Endodermal cell (in vitro differentiated cells): ENCODE data around the gene CYBC1. TPM values are rescaled to one million over a fixed set of nuclear protein-coding genes. Genes with fewer than 3 reads are reported as not detected.

Experiments
- DNase-seq: peaks from one replicate; pipeline ENCODE4 v3.0.0-alpha.2; 2017
- H3K27ac ChIP-seq: 2 replicates; pipeline ENCODE4 v1.5.1; 2013; ENCODE audit warnings: mild to moderate bottlenecking, low read depth, low read length, moderate library complexity
- H3K27me3 ChIP-seq: 2 replicates; pipeline ENCODE4 v1.6.1; 2013; ENCODE audit warnings: mild to moderate bottlenecking, low read length, moderate library complexity; ENCODE audit not compliant: insufficient read depth, control insufficient read depth, poor library complexity, severe bottlenecking
- H3K36me3 ChIP-seq: 2 replicates; pipeline ENCODE4 v1.7.0; 2013; ENCODE audit warnings: mild to moderate bottlenecking, low read length, moderate library complexity; ENCODE audit not compliant: control insufficient read depth, insufficient read depth
- H3K4me1 ChIP-seq: one replicate; pipeline ENCODE4 v1.7.0; 2013; ENCODE audit warnings: low read length; ENCODE audit not compliant: control insufficient read depth, insufficient read depth
- H3K4me3 ChIP-seq: 2 replicates; pipeline ENCODE4 v1.5.1; 2013; ENCODE audit warnings: mild to moderate bottlenecking, low read length, moderate library complexity
- H3K9ac ChIP-seq: 2 replicates; pipeline ENCODE4 v1.6.1; 2013; ENCODE audit warnings: mild to moderate bottlenecking, low read length, moderate library complexity; ENCODE audit not compliant: poor library complexity, severe bottlenecking; ENCODE audit errors: extremely low read depth
- H3K9me3 ChIP-seq: 2 replicates; pipeline ENCODE4 v1.6.1; 2013; ENCODE audit warnings: mild to moderate bottlenecking, low read length, moderate library complexity; ENCODE audit not compliant: control insufficient read depth
- H3K27ac Mint-ChIP-seq: 2 replicates; pipeline ENCODE4 v1.8.0; 2020; ENCODE audit warnings: mixed read lengths
- H3K27me3 Mint-ChIP-seq: 2 replicates; pipeline ENCODE4 v1.8.0; 2021; ENCODE audit warnings: mild to moderate bottlenecking, mixed read lengths; ENCODE audit not compliant: insufficient read depth
- H3K36me3 Mint-ChIP-seq: 2 replicates; pipeline ENCODE4 v1.8.0; 2020; ENCODE audit warnings: low read depth, mixed read lengths
- H3K4me1 Mint-ChIP-seq: 2 replicates; pipeline ENCODE4 v1.8.0; 2020; ENCODE audit warnings: mixed read lengths
- H3K4me3 Mint-ChIP-seq: 2 replicates; pipeline ENCODE4 v1.8.0; 2020; ENCODE audit warnings: mild to moderate bottlenecking, moderate library complexity, mixed read lengths
- H3K9me3 Mint-ChIP-seq: 2 replicates; pipeline ENCODE4 v1.8.0; 2020; ENCODE audit warnings: mild to moderate bottlenecking, mixed read lengths
- CTCF ChIP-seq: fragments of 200-600 bp; sonication (generic); conservative IDR thresholded peaks from 2 replicates; pipeline ENCODE4 v1.5.0; 2021; ENCODE audit warnings: antibody characterized with exemption, mild to moderate bottlenecking
- WGBS, 2 experiments: methylation state at CpG; one replicate each; pipeline versions ENCODE4 v1.1.5 to v1.1.7; 2013; ENCODE audit warnings: missing lambda C conversion rate in 2 of 2, mixed read lengths in 1 of 2; ENCODE audit not compliant: insufficient coverage in 1 of 2, insufficient read length in 1 of 2; 5-methylcytosine and 5-hydroxymethylcytosine counted together
- total RNA-seq, 2 donors: library from RNA; stranded (reverse); fragmentation: NEBNext Ultra II Directional in 1 of 2; extraction: Animal tissue kit (Norgen Biotek cat#: 25700) in 1 of 2; gene quantifications; 2 replicates in 1 of 2; 3 replicates in 1 of 2; pipeline ENCODE4 v1.2.1, GENCODE V29; 2021

CYBC1 gene
- total RNA-seq, 2 donors from 2014 or later, result 71.2 to 88.5 TPM

- 95 to 96% methylated on average over 28 of the region's 28 CpGs for WGBS, 2 experiments
- Mint-ChIP-seq H3K4me1 (no peaks in the 10 kb centered on the region), H3K9me3 (no peaks in the 10 kb centered on the region), H3K36me3 (peaks cover 12% of the 10 kb centered on the region), H3K4me3 (no peak overlapping the region), H3K27ac (no peak overlapping the region), H3K27me3 (no peaks in the 10 kb centered on the region)
- H3K9me3 ChIP-seq, result no peaks in the 10 kb centered on the region
- H3K36me3 ChIP-seq, result peaks cover 10% of the 10 kb centered on the region
- DNase-seq, result no peak
- TF ChIP-seq CTCF, result no peak
- no peak overlapping the region for H3K9ac ChIP-seq
- no peak overlapping the region for H3K4me3 ChIP-seq
- no peak overlapping the region for H3K27ac ChIP-seq
- no peaks in the 10 kb centered on the region for H3K4me1 ChIP-seq
- no peaks in the 10 kb centered on the region for H3K27me3 ChIP-seq
These were observed 7.7 kb downstream of the CYBC1 start for GRCh38 chr17:82442643-82443464.

- Mint-ChIP-seq H3K4me1 (no peaks in the 10 kb centered on the region), H3K4me3 (no peak overlapping the region), H3K9me3 (no peaks in the 10 kb centered on the region), H3K27ac (no peak overlapping the region), H3K36me3 (peaks cover 12% of the 10 kb centered on the region), H3K27me3 (no peaks in the 10 kb centered on the region)
- WGBS, 2 experiments, result 94% methylated on average over 24 to 27 of the region's 27 CpGs
- H3K4me1 ChIP-seq, result no peaks in the 10 kb centered on the region
- H3K9me3 ChIP-seq, result no peaks in the 10 kb centered on the region
- H3K36me3 ChIP-seq, result peaks cover 10% of the 10 kb centered on the region
- H3K4me3 ChIP-seq, result no peak overlapping the region
- no peak overlapping the region for H3K27ac ChIP-seq
- no peak overlapping the region for H3K9ac ChIP-seq
- DNase-seq, result peak; percentile 48
- TF ChIP-seq CTCF, result no peak
- no peaks in the 10 kb centered on the region for H3K27me3 ChIP-seq
These were observed 8.7 kb downstream of the CYBC1 start for GRCh38 chr17:82441691-82442487.

- H3K4me3 ChIP-seq, result no peak overlapping the region
- H3K36me3 Mint-ChIP-seq, result peaks cover 8% of the 10 kb centered on the region
- no peak for DNase-seq
- H3K27me3 Mint-ChIP-seq, result no peaks in the 10 kb centered on the region
- no peaks in the 10 kb centered on the region for H3K9me3 ChIP-seq
- H3K4me1 Mint-ChIP-seq, result no peaks in the 10 kb centered on the region
- H3K27ac ChIP-seq, result peak overlapping the region; percentile 51
- no peaks in the 10 kb centered on the region for H3K9me3 Mint-ChIP-seq
- 74% methylated on average over 17 of the region's 17 CpGs; no CpG with 5 or more reads in 1 of the 2 experiments for WGBS, 2 experiments
- H3K4me3 Mint-ChIP-seq, result no peak overlapping the region
- H3K4me1 ChIP-seq, result no peaks in the 10 kb centered on the region
- no peaks in the 10 kb centered on the region for H3K27me3 ChIP-seq
- peaks cover 10% of the 10 kb centered on the region for H3K36me3 ChIP-seq
- no peak for TF ChIP-seq CTCF
- H3K9ac ChIP-seq, result no peak overlapping the region
- no peak overlapping the region for H3K27ac Mint-ChIP-seq
These were observed 9.4 kb downstream of the CYBC1 start for GRCh38 chr17:82440991-82441627.
